Stomach (tissue), 4 donors: ENCODE measurements around the gene CEMP1.

ENCODE experiments used
- CTCF ChIP-seq, 7 experiments: fragments of 450-650 bp in 4 of 7; fragments of 200-600 bp in 3 of 7; sonication (generic) in 3 of 7; IDR thresholded peaks; one replicate each; pipeline ENCODE4 v1.5.1; 2016 to 2019; ENCODE audit warnings: antibody characterized with exemption in 7 of 7, control low read depth in 2 of 7, mild to moderate bottlenecking in 1 of 7
- EP300 ChIP-seq: sonication (generic); formaldehyde crosslinking; IDR thresholded peaks from one replicate; pipeline ENCODE4 v1.6.1; 2017; ENCODE audit warnings: antibody characterized with exemption
- POLR2A ChIP-seq, 4 donors: fragments of 450-650 bp; IDR thresholded peaks; one replicate each; pipeline ENCODE4 v1.6.1; 2016; ENCODE audit warnings: antibody characterized with exemption in 4 of 4, control low read depth in 2 of 4, mild to moderate bottlenecking in 1 of 4, moderate library complexity in 1 of 4

DNA sequence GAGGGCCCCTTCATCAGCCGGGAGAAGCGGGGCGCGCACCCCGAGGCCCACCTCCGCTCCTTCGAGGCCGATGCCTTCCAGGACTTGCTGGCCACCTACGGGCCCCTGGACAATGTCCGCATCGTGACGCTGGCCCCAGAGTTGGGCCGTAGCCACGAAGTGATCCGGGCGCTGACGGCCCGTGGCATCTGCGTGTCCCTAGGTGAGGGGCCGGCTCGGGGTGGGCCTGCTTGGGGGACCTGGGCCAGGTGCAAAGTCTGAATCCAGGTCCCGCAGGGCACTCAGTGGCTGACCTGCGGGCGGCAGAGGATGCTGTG, 3.5 kb downstream of the CEMP1 start:
- no peak for TF ChIP-seq POLR2A (IDR thresholded peaks at IDR 0.05)
- no peak for TF ChIP-seq CTCF (IDR thresholded peaks at IDR 0.05)
- TF ChIP-seq EP300: no peak
